Activated naive CD8-positive, alpha-beta T cell treated with anti-CD3 and anti-CD28 coated beads, Interleukin-2, amount 10 ng/mL, durations not matched to agents 7 days and 5 days (primary cell): ENCODE results near the gene ADGRD2. TPM values are rescaled to one million over a fixed set of nuclear protein-coding genes. Genes with fewer than 3 reads are reported as not detected.

Source experiments
- ATAC-seq: fragments of 150-1000 bp; cut with Tn5 transposase; one replicate; pipeline ENCODE4 v1.10.0; 2021; ENCODE audit warnings: low read depth, moderate library complexity
- POLR2A ChIA-PET: fragments of 350-600 bp; sonication (Branson Sonifier 250); formaldehyde crosslinking; loops from one replicate; lab custom pipeline; 2021; ENCODE audit warnings: antibody characterized with exemption; lab: Charles Lee
- DNase-seq: peaks from one replicate; pipeline ENCODE4 v3.0.0; 2021
- H3K27ac Mint-ChIP-seq: one replicate; pipeline ENCODE4 v1.8.0; 2022; ENCODE audit warnings: mild to moderate bottlenecking, mixed read lengths
- H3K27me3 Mint-ChIP-seq: one replicate; pipeline ENCODE4 v1.8.0; 2022; ENCODE audit warnings: mild to moderate bottlenecking, moderate library complexity, mixed read lengths
- H3K36me3 Mint-ChIP-seq: one replicate; pipeline ENCODE4 v1.8.0; 2021; ENCODE audit warnings: mild to moderate bottlenecking, mixed read lengths
- H3K4me1 Mint-ChIP-seq: one replicate; pipeline ENCODE4 v1.8.0; 2021; ENCODE audit warnings: mixed read lengths
- H3K4me3 Mint-ChIP-seq: one replicate; pipeline ENCODE4 v1.8.0; 2022; ENCODE audit warnings: mild to moderate bottlenecking, moderate library complexity, mixed read lengths
- H3K9me3 Mint-ChIP-seq: one replicate; pipeline ENCODE4 v1.8.0; 2021; ENCODE audit warnings: mixed read lengths
- total RNA-seq, 2 experiments: library from RNA; stranded (reverse); gene quantifications; one replicate each; pipeline ENCODE4 v1.2.3, GENCODE V29; 2021

Gene ADGRD2
- not detected for total RNA-seq

- H3K27me3 Mint-ChIP-seq, result peaks cover 36% of the 10 kb centered on the region
- no peaks in the 10 kb centered on the region for H3K4me1 Mint-ChIP-seq
- ATAC-seq, result no peak
- POLR2A ChIA-PET, result no interaction called here
- H3K36me3 Mint-ChIP-seq, result no peaks in the 10 kb centered on the region
- no peaks in the 10 kb centered on the region for H3K9me3 Mint-ChIP-seq
- H3K27ac Mint-ChIP-seq, result no peak within 1 kb of the TSS
- DNase-seq, result peak; percentile 42
- H3K4me3 Mint-ChIP-seq, result no peak within 1 kb of the TSS
Measured at GRCh38 chr9:124450241-124450924, at the start of gene ADGRD2. Gene ADGRD2, plus strand, starts transcription at chr9:124450451. Its CDS starts 1,216 bp downstream, at chr9:124451667.

- ATAC-seq (no peak), DNase-seq (no peak)
- Mint-ChIP-seq H3K4me3 (no peak overlapping the region), H3K36me3 (peaks cover 19% of the 10 kb centered on the region), H3K4me1 (peaks cover 8% of the 10 kb centered on the region), H3K27me3 (no peaks in the 10 kb centered on the region), H3K27ac (no peak overlapping the region), H3K9me3 (no peaks in the 10 kb centered on the region)
- POLR2A ChIA-PET, result interaction anchor here (0.9 kb wide), 1 partner anchor 12 kb away, joined by 3 read pairs; the partner anchor contains the start of gene PSMB7
Measured at GRCh38 chr9:124403246-124403645, 47.0 kb upstream of the ADGRD2 start.

GRCh38 chr9:124409410-124409809, 40.8 kb upstream of the ADGRD2 start:
- Mint-ChIP-seq H3K27ac (no peak overlapping the region), H3K9me3 (no peaks in the 10 kb centered on the region), H3K4me3 (no peak overlapping the region), H3K27me3 (no peaks in the 10 kb centered on the region), H3K4me1 (peaks cover 8% of the 10 kb centered on the region), H3K36me3 (peaks cover 15% of the 10 kb centered on the region)
- POLR2A ChIA-PET, result no interaction called here
- ATAC-seq, result no peak
- DNase-seq, result no peak

- POLR2A ChIA-PET, result no interaction called here
- Mint-ChIP-seq H3K4me3 (no peak overlapping the region), H3K27me3 (no peaks in the 10 kb centered on the region), H3K36me3 (peaks cover 15% of the 10 kb centered on the region), H3K27ac (no peak overlapping the region), H3K9me3 (peaks cover under 1% of the 10 kb centered on the region), H3K4me1 (peaks cover 9% of the 10 kb centered on the region)
- ATAC-seq (no peak), DNase-seq (no peak)
Measured at GRCh38 chr9:124410321-124410913, 39.8 kb upstream of the ADGRD2 start.

- no peak overlapping the region for H3K27ac Mint-ChIP-seq
- H3K36me3 Mint-ChIP-seq, result peaks cover 9% of the 10 kb centered on the region
- DNase-seq (no peak), ATAC-seq (no peak)
- POLR2A ChIA-PET, result no interaction called here
- H3K4me1 Mint-ChIP-seq, result peaks cover 11% of the 10 kb centered on the region
- H3K27me3 Mint-ChIP-seq, result no peaks in the 10 kb centered on the region
- H3K9me3 Mint-ChIP-seq, result peaks cover 2% of the 10 kb centered on the region
- H3K4me3 Mint-ChIP-seq, result no peak overlapping the region
Measured at GRCh38 chr9:124411514-124412227, 38.6 kb upstream of the ADGRD2 start.

GRCh38 chr9:124412228-124412575, 38.0 kb upstream of the ADGRD2 start:
- Mint-ChIP-seq H3K4me3 (no peak overlapping the region), H3K9me3 (peaks cover 2% of the 10 kb centered on the region), H3K27ac (no peak overlapping the region), H3K36me3 (peaks cover 8% of the 10 kb centered on the region), H3K4me1 (peaks cover 11% of the 10 kb centered on the region), H3K27me3 (no peaks in the 10 kb centered on the region)
- DNase-seq (no peak), ATAC-seq (no peak)
- POLR2A ChIA-PET, result no interaction called here

- H3K36me3 Mint-ChIP-seq, result peaks cover 8% of the 10 kb centered on the region
- peak overlapping the region; percentile 92 for H3K27ac Mint-ChIP-seq
- POLR2A ChIA-PET, result interaction anchor here (0.7 to 0.9 kb wide), 2 partner anchors 8 to 11 kb away, joined by 3 read pairs; no protein-coding TSS in a partner anchor
Measured at GRCh38 chr9:124414612-124415011, 35.6 kb upstream of the ADGRD2 start.

GRCh38 chr9:124415102-124415851, 35.0 kb upstream of the ADGRD2 start, which contains the start of gene PSMB7:
Gene PSMB7, minus strand, starts transcription at chr9:124415442. Its CDS starts 17 bp downstream, at chr9:124415425.
- Mint-ChIP-seq H3K9me3 (peaks cover 2% of the 10 kb centered on the region), H3K27ac (peak within 1 kb of the TSS; percentile 92), H3K4me1 (peaks cover 17% of the 10 kb centered on the region), H3K36me3 (peaks cover 8% of the 10 kb centered on the region), H3K27me3 (no peaks in the 10 kb centered on the region), H3K4me3 (peak within 1 kb of the TSS; percentile 96)
- POLR2A ChIA-PET, result interaction anchor here (0.9 kb wide), 1 partner anchor 12 kb away, joined by 3 read pairs; no protein-coding TSS in a partner anchor
- peak; percentile 86 for ATAC-seq
- DNase-seq, result peak; percentile 93

More at GRCh38 chr9:124414612-124415011, 35.6 kb upstream of the ADGRD2 start:
- H3K9me3 Mint-ChIP-seq, result peaks cover 2% of the 10 kb centered on the region
- DNase-seq, result no peak
- H3K4me1 Mint-ChIP-seq, result peaks cover 15% of the 10 kb centered on the region
- H3K27me3 Mint-ChIP-seq, result no peaks in the 10 kb centered on the region
- ATAC-seq, result no peak
- H3K4me3 Mint-ChIP-seq, result peak overlapping the region; percentile 96

- Mint-ChIP-seq H3K27me3 (no peaks in the 10 kb centered on the region), H3K4me1 (peaks cover 17% of the 10 kb centered on the region), H3K27ac (peak overlapping the region; percentile 92), H3K9me3 (peaks cover 2% of the 10 kb centered on the region), H3K4me3 (peak overlapping the region; percentile 96), H3K36me3 (peaks cover 8% of the 10 kb centered on the region)
- DNase-seq, result no peak
- POLR2A ChIA-PET, result interaction anchor here (0.9 kb wide), 1 partner anchor 13 kb away, joined by 3 read pairs; no protein-coding TSS in a partner anchor
- no peak for ATAC-seq
Measured at GRCh38 chr9:124415852-124416484, 34.3 kb upstream of the ADGRD2 start.

- peaks cover 4% of the 10 kb centered on the region for H3K27me3 Mint-ChIP-seq
- no peak overlapping the region for H3K4me3 Mint-ChIP-seq
- H3K4me1 Mint-ChIP-seq, result peaks cover 8% of the 10 kb centered on the region
- H3K9me3 Mint-ChIP-seq, result peaks cover 2% of the 10 kb centered on the region
- no peaks in the 10 kb centered on the region for H3K36me3 Mint-ChIP-seq
- ATAC-seq (no peak), DNase-seq (no peak)
- POLR2A ChIA-PET, result interaction anchor here (0.7 kb wide), 1 partner anchor 117 kb away, joined by 3 read pairs; no protein-coding TSS in a partner anchor
- H3K27ac Mint-ChIP-seq, result no peak overlapping the region
Measured at GRCh38 chr9:124419832-124420489, 30.3 kb upstream of the ADGRD2 start.

GRCh38 chr9:124420991-124421543, 29.2 kb upstream of the ADGRD2 start:
- ATAC-seq (no peak), DNase-seq (no peak)
- no peaks in the 10 kb centered on the region for H3K9me3 Mint-ChIP-seq
- H3K4me3 Mint-ChIP-seq, result no peak overlapping the region
- H3K27ac Mint-ChIP-seq, result no peak overlapping the region
- H3K4me1 Mint-ChIP-seq, result peaks cover 6% of the 10 kb centered on the region
- peaks cover 6% of the 10 kb centered on the region for H3K27me3 Mint-ChIP-seq
- POLR2A ChIA-PET, result no interaction called here
- no peaks in the 10 kb centered on the region for H3K36me3 Mint-ChIP-seq

- Mint-ChIP-seq H3K9me3 (no peaks in the 10 kb centered on the region), H3K4me1 (peaks cover 6% of the 10 kb centered on the region), H3K36me3 (no peaks in the 10 kb centered on the region), H3K4me3 (no peak overlapping the region), H3K27me3 (peaks cover 6% of the 10 kb centered on the region), H3K27ac (no peak overlapping the region)
- no peak for DNase-seq
- POLR2A ChIA-PET, result no interaction called here
- ATAC-seq, result no peak
Measured at GRCh38 chr9:124423155-124423554, 27.1 kb upstream of the ADGRD2 start.
